IgD-negative memory B cell (primary cell): ENCODE data around the gene HRK. TPM values are rescaled to one million over a fixed set of nuclear protein-coding genes. Genes with fewer than 3 reads are reported as not detected.
"Not testable (repeated sequence)": the region's sequence is repeated elsewhere in the genome, so short reads cannot be mapped to it uniquely, and the experiment has no call there.

ENCODE experiments used
- H3K27ac Mint-ChIP-seq, 3 donors: one replicate each; pipeline ENCODE4 v1.8.0; 2020 to 2022; ENCODE audit warnings: mild to moderate bottlenecking in 3 of 3, mixed read lengths in 3 of 3, moderate library complexity in 1 of 3
- H3K27me3 Mint-ChIP-seq: one replicate; pipeline ENCODE4 v1.8.0; 2021; ENCODE audit warnings: mixed read lengths
- H3K36me3 Mint-ChIP-seq: one replicate; pipeline ENCODE4 v1.8.0; 2020; ENCODE audit warnings: mild to moderate bottlenecking, mixed read lengths
- H3K4me1 Mint-ChIP-seq, 3 donors: one replicate each; pipeline ENCODE4 v1.8.0; 2020 to 2022; ENCODE audit warnings: mixed read lengths in 3 of 3, mild to moderate bottlenecking in 1 of 3
- H3K4me3 Mint-ChIP-seq, 4 donors: one replicate each; pipeline ENCODE4 v1.8.0; 2020 to 2022; ENCODE audit warnings: mild to moderate bottlenecking in 4 of 4, mixed read lengths in 4 of 4, moderate library complexity in 3 of 4
- H3K9me3 Mint-ChIP-seq, 3 donors: one replicate each; pipeline ENCODE4 v1.8.0; 2020 to 2021; ENCODE audit warnings: mixed read lengths in 3 of 3, mild to moderate bottlenecking in 1 of 3
- polyA plus RNA-seq: library from polyadenylated mRNA; unstranded; fragments of 300-500 nt; fragmentation: Illumina TruSeq; gene quantifications from one replicate; pipeline ENCODE4 v1.2.3, GENCODE V29; 2021

Gene HRK
- polyA plus RNA-seq, 1 donor from 2014 or later: 3.7 TPM

DNA sequence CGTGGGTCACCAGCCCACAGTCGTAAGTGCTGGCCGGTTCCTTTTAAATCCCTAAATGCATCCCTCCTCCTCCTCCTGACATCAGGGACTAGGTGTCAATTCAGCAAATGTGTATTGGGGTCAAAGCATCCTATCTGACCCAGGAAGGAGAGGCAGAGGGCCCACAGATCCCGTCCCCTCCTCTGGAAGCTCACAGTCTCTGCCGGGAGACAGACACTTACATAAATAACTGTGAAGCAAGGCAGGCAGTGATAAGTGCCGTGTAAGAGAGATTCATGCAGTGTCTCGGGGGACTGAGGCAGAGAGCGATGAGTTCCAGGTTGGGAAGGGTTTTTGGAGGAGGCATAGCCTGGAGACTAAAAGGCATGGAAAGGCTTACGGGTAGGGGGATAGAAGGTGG, 44.1 kb downstream of the HRK start:
- H3K9me3 Mint-ChIP-seq: peaks cover 0 to 3% (median 2%) of the 10 kb centered on the region in 3 donors
- peak overlapping the region in 1 of 3 donors; percentile 92 for H3K27ac Mint-ChIP-seq
- no peaks in the 10 kb centered on the region for H3K27me3 Mint-ChIP-seq
- peaks cover 0 to 12% (median 11%) of the 10 kb centered on the region in 3 donors for H3K4me1 Mint-ChIP-seq
- H3K4me3 Mint-ChIP-seq: peak overlapping the region in 1 of 4 donors; percentile 8
- H3K36me3 Mint-ChIP-seq: peaks cover 16% of the 10 kb centered on the region

DNA sequence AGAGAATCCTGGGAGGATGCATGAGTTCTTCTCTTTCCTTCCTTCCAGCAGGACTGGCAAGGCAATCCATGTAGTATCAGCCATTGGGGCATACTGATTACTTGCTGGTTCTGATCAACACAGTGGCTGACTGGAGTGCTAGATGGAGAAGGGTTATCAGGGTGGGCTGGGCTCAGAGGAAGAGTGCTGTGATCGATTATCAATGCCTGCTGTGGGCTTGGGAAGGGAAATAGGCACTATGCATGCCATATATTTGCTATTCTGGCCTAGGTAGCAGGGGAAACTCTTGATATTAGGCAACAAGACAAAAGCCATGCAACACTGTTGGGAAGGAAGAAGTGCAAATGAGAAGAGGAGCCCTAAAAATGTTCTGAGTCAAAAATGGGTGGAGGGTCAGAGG, 45.8 kb downstream of the HRK start:
- peaks cover 0 to 3% (median 2%) of the 10 kb centered on the region in 3 donors for H3K9me3 Mint-ChIP-seq
- H3K36me3 Mint-ChIP-seq: peaks cover 12% of the 10 kb centered on the region
- H3K4me1 Mint-ChIP-seq: peaks cover 0 to 12% (median 11%) of the 10 kb centered on the region in 3 donors
- no peaks in the 10 kb centered on the region for H3K27me3 Mint-ChIP-seq
- peak overlapping the region in 1 of 3 donors; percentile 67 for H3K27ac Mint-ChIP-seq
- no peak overlapping the region for H3K4me3 Mint-ChIP-seq

GRCh38 chr12:116833474-116833873, 47.8 kb downstream of the HRK start:
- peaks cover 0 to 4% (median 3%) of the 10 kb centered on the region in 3 donors for H3K9me3 Mint-ChIP-seq
- H3K36me3 Mint-ChIP-seq: peaks cover 12% of the 10 kb centered on the region
- no peak overlapping the region for H3K4me3 Mint-ChIP-seq
- peaks cover 0 to 10% (median 6%) of the 10 kb centered on the region in 3 donors for H3K4me1 Mint-ChIP-seq
- H3K27ac Mint-ChIP-seq: no peak overlapping the region
- H3K27me3 Mint-ChIP-seq: no peaks in the 10 kb centered on the region

DNA sequence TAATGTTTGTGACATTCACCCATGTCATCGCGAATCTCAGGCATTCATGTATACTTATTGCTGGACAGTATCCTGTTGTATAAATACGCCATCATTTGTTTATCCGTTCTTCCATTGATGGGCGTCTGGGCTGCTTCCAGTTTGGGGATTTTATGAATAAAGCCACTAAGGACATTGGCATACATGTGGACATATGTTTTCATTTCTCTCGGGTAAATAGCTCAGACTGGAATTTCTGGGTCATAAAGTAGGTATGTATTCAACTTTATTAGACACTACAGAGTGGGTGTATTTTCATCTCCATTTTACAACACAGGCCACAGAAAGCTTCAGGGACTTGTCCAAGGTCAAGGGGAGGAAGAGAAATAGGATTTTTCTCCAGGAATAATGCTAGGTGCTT, 48.9 kb downstream of the HRK start:
- peaks cover 0 to 4% (median 0%) of the 10 kb centered on the region in 3 donors for H3K9me3 Mint-ChIP-seq
- peaks cover 11% of the 10 kb centered on the region for H3K36me3 Mint-ChIP-seq
- no peak overlapping the region for H3K4me3 Mint-ChIP-seq
- no peaks in the 10 kb centered on the region for H3K27me3 Mint-ChIP-seq
- H3K27ac Mint-ChIP-seq: no peak overlapping the region
- H3K4me1 Mint-ChIP-seq: peaks cover 0 to 3% (median 0%) of the 10 kb centered on the region in 3 donors

DNA sequence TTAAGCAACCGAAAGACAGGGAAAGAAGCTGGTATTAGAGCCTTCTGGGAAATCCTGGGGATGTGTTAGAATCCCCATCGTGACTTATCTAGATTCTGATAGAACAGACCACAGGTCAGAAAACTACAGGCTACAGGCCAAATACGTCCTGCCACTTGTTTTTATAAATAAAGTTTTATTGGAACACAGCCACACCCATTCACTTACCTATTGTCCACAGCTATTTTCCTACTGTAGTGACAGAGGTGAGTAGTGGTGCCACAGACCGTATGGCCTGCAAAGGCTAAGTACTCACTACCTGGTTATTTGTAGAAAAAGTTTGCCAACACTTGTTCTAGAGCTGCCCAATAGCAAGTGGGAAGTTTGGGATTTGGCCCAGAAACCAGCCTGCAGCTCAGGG, 53.8 kb downstream of the HRK start:
- H3K4me3 Mint-ChIP-seq: no peak overlapping the region
- peaks cover 0 to 1% (median under 1%) of the 10 kb centered on the region in 3 donors for H3K4me1 Mint-ChIP-seq
- H3K27ac Mint-ChIP-seq: no peak overlapping the region
- H3K9me3 Mint-ChIP-seq: peaks cover 0 to 2% (median 2%) of the 10 kb centered on the region in 3 donors
- H3K27me3 Mint-ChIP-seq: no peaks in the 10 kb centered on the region
- peaks cover 7% of the 10 kb centered on the region for H3K36me3 Mint-ChIP-seq

GRCh38 chr12:116821291-116821690, 60.0 kb downstream of the HRK start:
- H3K4me3 Mint-ChIP-seq: no peak overlapping the region
- peaks cover 0 to 2% (median 0%) of the 10 kb centered on the region in 3 donors for H3K9me3 Mint-ChIP-seq
- no peak overlapping the region for H3K27ac Mint-ChIP-seq
- H3K4me1 Mint-ChIP-seq: peaks cover 20 to 23% (median 22%) of the 10 kb centered on the region in 3 donors
- peaks cover 1% of the 10 kb centered on the region for H3K36me3 Mint-ChIP-seq
- no peaks in the 10 kb centered on the region for H3K27me3 Mint-ChIP-seq

- H3K27me3 Mint-ChIP-seq: no peaks in the 10 kb centered on the region
- peak overlapping the region; percentile 35 to 94 (median 92) for H3K27ac Mint-ChIP-seq
- peaks cover 21 to 29% (median 27%) of the 10 kb centered on the region in 3 donors for H3K4me1 Mint-ChIP-seq
- H3K36me3 Mint-ChIP-seq: no peaks in the 10 kb centered on the region
- peaks cover 0 to 2% (median 0%) of the 10 kb centered on the region in 3 donors for H3K9me3 Mint-ChIP-seq
- peak overlapping the region; percentile 6 to 81 (median 34) for H3K4me3 Mint-ChIP-seq
Observed at GRCh38 chr12:116820064-116820656, 61.1 kb downstream of the HRK start.

GRCh38 chr12:116818948-116819832, 62.1 kb downstream of the HRK start:
- no peaks in the 10 kb centered on the region for H3K9me3 Mint-ChIP-seq
- no peaks in the 10 kb centered on the region for H3K27me3 Mint-ChIP-seq
- peak overlapping the region; percentile 92 to 99 (median 94) for H3K27ac Mint-ChIP-seq
- H3K36me3 Mint-ChIP-seq: no peaks in the 10 kb centered on the region
- peak overlapping the region; percentile 81 to 97 (median 95) for H3K4me3 Mint-ChIP-seq
- peaks cover 26 to 38% (median 31%) of the 10 kb centered on the region in 3 donors for H3K4me1 Mint-ChIP-seq

- Mint-ChIP-seq H3K4me1 (peaks cover 31 to 40% (median 39%) of the 10 kb centered on the region in 3 donors), H3K9me3 (no peaks in the 10 kb centered on the region), H3K4me3 (peak overlapping the region; percentile 81 to 97 (median 95)), H3K27ac (peak overlapping the region; percentile 92 to 98 (median 94)), H3K36me3 (no peaks in the 10 kb centered on the region), H3K27me3 (no peaks in the 10 kb centered on the region)
Observed at GRCh38 chr12:116818341-116818856, 62.8 kb downstream of the HRK start.

- peak overlapping the region in 3 of 4 donors; percentile 30 to 69 (median 63) for H3K4me3 Mint-ChIP-seq
- not testable (repeated sequence) for H3K36me3 Mint-ChIP-seq, H3K27me3 Mint-ChIP-seq, H3K9me3 Mint-ChIP-seq
- H3K27ac Mint-ChIP-seq: peak overlapping the region in 2 of 3 donors; percentile 14 to 71
- peaks cover 37 to 45% (median 40%) of the 10 kb centered on the region in 3 donors for H3K4me1 Mint-ChIP-seq
Observed at GRCh38 chr12:116814766-116815165, 66.5 kb downstream of the HRK start.

DNA sequence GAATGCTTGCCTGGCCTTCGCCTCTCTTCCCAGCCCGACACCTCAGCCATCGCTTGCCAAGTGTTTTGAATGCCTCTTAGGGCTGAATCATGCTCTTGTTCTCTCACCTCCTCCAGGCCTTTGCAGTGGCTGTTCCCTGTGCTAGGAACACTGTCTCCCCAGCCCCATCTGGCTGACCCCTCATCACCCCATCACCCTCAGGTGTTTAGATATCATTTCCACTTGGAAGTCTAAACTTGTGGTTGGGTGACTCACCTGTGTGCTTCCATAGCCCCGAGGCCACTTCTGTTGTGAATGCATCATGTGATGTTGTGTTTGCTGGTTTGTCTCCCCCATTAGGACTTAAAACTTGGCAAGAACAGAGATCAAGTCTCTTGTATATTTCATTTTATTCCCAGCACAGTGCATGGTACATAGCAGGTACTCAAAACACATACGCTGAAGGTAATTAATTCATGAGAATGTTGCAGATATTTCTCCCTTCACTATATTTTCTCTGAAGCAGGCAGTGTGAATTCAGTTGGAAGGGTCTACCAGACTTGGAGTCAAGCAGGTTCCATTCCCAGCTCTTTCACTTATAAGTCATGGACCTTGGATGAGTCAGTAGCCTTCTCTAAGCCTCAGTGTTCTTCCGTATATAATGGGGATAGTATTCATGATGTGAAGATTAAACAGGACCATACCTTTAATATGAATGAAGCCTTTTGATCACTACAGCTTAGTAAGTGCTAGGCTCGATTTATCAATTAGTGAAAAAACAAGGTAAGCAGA, 67.8 kb downstream of the HRK start:
- peak overlapping the region in 2 of 4 donors; percentile 69 to 80 for H3K4me3 Mint-ChIP-seq
- no peaks in the 10 kb centered on the region for H3K9me3 Mint-ChIP-seq
- H3K27ac Mint-ChIP-seq: peak overlapping the region in 2 of 3 donors; percentile 45 to 71
- H3K27me3 Mint-ChIP-seq: no peaks in the 10 kb centered on the region
- peaks cover 32 to 39% (median 32%) of the 10 kb centered on the region in 3 donors for H3K4me1 Mint-ChIP-seq
- H3K36me3 Mint-ChIP-seq: no peaks in the 10 kb centered on the region

GRCh38 chr12:116812238-116812637, 69.0 kb downstream of the HRK start:
- no peaks in the 10 kb centered on the region for H3K27me3 Mint-ChIP-seq
- no peaks in the 10 kb centered on the region for H3K36me3 Mint-ChIP-seq
- H3K27ac Mint-ChIP-seq: peak overlapping the region in 1 of 3 donors; percentile 19
- H3K4me3 Mint-ChIP-seq: peak overlapping the region in 1 of 4 donors; percentile 80
- peaks cover 20 to 29% (median 24%) of the 10 kb centered on the region in 3 donors for H3K4me1 Mint-ChIP-seq
- no peaks in the 10 kb centered on the region for H3K9me3 Mint-ChIP-seq

GRCh38 chr12:116808113-116809105, 72.8 kb downstream of the HRK start:
- H3K4me3 Mint-ChIP-seq: no peak overlapping the region
- H3K9me3 Mint-ChIP-seq: no peaks in the 10 kb centered on the region
- no peaks in the 10 kb centered on the region for H3K36me3 Mint-ChIP-seq
- no peaks in the 10 kb centered on the region for H3K27me3 Mint-ChIP-seq
- H3K4me1 Mint-ChIP-seq: peaks cover 19 to 31% (median 27%) of the 10 kb centered on the region in 3 donors
- peak overlapping the region in 2 of 3 donors; percentile 47 to 88 for H3K27ac Mint-ChIP-seq
